Activated CD4-positive, CD25-positive, alpha-beta regulatory T cell treated with anti-CD3 and anti-CD28 coated beads, Interleukin-2, amount 50 U/mL, for 24 hours (primary cell): ENCODE data around the gene MAP6.

ENCODE experiments used
- ATAC-seq, 2 donors: fragments of 150-1000 bp; cut with Tn5 transposase; one replicate each; pipeline ENCODE4 v1.10.0; 2021; ENCODE audit warnings: mild to moderate bottlenecking in 1 of 2, moderate library complexity in 1 of 2

The MAP6 gene

DNA sequence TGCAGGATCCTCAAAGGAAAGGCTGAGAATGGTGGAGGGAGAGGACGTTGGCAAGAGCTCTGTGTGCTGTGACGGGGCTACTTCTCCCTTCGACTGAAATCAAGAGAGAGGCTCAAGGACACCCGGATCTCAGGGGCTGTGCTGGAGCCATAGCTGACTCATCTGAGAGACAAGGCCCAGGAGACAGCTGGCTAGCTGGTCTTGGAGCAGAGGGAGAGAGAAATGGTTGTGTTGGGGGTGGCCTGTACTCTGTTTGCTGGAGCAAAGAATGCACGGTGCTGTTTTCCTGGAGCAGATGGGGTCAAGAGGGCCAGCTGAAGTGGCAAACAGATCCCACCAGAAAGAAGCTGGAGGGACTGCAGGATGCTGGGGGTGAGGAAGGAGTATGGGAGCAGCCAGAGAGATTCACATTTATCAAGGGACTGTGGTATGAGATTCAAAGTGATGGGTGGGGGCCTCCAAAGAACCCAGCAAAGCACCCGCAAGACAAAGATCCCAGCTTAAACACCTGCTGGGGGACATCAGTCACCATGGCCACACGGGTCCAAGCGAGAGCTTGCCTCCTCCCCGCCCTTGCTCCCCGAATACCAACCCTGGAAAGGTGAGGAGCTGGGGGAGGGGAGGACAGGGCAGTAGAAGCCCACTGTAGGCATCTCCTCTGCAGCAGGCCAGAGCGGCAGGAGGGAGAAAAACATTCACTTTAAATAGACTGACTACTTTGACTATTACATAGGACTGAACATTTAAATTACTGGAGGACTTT lies 40.8 kb downstream of the MAP6 start:
- ATAC-seq = no peak

DNA sequence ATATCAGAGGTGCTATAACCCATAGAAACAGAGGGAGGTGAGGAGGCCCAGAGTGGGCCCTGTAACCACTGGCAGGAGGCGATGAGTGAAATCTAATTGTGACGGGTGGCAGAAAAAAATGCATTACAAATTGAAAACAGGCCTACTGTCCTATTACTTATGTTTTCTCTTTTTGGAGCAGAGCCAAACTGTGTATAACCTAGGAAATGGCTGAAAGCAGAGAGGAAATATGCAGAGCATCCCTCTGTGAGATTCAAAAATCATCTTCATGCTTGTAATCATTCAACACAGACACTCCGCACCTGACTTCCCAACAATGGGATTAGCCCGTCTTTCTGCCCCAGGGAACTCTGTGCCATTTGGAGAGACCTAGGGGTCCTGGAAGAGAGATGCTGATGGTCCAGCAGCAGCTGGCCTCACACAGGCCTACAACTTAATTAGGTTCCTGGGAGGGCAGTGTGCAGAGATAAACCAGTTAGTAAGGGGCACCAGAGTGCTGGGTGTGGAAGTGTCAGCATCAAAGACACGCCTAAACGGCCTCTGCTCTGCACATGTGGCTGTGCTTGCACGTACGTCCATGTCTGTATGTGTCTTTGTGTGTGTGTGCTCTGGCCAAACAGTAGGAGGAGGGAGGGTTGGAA lies 41.8 kb downstream of the MAP6 start:
- ATAC-seq = no peak

DNA sequence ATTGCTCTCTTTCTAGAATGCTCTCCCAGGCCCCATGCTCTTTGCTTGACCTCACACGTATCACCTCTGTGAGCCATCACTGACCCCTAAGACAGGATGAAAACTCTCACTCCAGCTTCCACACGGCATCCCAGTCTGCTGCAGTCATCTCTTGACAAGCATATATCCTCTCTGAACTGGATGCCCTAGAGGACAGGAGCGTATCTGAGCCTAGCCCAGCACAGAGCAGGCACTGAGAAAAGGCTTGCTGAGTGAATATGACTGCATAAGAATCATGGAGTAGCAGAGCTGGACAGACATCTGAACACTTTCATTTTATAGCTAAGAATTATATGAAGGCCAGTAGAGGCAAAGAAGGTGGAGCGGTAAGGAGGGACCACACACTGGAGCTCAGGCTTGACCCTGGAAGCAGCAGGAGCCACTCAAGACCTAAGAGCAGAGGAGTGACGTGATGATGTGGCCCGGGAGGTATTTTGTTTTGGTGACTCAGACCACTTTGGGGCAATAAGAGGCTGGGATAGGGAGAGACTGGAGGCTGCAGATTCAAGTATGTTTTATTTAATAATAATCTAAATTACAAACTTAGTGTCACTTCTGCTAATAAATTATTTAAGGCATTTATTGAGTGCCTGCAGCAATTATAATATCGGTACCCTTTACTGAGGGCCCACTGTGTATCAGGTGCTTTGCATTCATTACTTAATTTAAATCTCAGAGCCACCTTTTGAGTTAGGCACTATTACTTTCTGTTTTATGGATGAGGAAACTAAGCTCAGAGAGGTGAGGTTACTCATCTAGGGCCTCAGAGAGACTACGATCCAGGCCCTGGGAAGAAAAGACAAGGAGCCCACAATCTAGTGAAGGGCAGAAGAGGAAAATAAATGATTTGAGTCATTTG lies 42.6 kb downstream of the MAP6 start:
- ATAC-seq = no peak

DNA sequence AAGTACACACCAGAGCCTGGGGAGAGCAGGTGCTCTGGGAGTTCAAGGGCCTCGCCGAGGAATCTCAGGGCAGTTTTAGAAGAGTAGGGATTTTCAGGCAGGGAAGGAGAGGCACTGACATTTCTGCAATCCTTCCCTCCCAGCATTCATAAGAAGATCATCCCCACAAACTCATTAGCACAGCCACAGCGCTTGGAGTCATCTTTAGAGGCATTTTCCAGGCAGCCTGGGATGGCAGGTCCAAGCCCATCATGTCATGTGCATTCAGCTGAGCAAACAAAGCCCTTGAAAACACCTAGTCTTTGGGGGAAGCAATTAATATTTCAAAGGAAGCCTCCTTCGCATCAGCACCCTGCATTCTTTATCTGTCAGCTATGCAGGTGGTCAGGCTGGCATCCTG lies 43.8 kb downstream of the MAP6 start:
- ATAC-seq = no peak

DNA sequence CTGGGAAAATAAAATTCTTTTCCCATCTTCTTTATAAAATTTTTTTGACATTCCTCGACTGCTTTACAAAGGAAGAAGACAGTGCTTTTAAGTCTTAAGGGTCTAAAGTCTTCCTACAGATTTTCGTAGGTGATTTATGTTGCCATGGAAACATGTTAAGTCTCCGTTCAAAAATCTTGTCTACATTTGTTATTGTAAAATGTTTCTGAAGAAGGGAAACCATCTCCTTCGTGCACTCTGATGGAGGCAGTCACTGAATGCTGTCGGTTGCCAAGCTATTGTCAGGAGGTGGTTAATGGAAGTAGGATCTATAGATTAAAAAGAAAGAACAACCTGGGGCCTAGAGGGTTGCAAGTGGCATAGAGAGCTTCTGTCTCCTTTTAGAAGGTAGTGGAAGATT lies 52.6 kb downstream of the MAP6 start:
- ATAC-seq = no peak

DNA sequence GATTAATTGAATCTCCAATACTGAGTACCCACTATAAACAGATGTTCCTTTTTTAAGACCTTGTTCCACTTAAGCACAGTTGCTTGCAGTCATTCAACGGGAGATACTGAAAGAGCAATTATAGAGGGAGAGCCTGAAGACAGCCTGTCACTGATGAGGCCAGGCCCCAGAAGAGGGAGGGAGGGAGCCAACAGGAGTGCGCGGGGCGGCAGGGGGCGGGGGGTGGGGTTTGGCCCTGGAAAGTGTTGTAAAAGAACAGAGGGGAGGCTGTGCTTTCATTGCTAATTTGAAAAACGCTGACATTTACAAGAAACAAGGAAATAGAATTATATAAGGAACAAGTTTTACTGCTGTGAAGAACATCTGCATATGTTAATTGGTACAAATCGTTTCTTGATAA lies 53.1 kb downstream of the MAP6 start:
- no peak for ATAC-seq

DNA sequence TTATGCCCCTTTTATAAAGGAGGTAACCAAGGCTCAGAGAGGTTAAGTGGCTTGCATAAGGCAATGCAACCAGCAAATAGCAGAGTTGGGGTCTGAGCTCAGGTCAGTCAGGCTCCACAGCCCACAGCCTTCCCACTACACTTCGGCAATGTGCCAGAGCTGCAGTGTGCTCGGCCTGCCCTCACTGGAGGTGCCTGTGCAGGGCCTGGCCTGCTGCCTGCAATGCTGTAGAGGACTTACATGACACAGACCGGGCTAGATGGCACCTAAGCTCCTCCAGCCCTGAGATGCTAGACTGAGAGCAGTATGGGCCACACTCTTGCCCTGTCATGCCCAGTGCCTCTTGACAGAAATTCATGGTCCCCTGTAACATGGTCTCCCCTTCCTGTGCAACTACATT lies 57.0 kb downstream of the MAP6 start:
- ATAC-seq = no peak

DNA sequence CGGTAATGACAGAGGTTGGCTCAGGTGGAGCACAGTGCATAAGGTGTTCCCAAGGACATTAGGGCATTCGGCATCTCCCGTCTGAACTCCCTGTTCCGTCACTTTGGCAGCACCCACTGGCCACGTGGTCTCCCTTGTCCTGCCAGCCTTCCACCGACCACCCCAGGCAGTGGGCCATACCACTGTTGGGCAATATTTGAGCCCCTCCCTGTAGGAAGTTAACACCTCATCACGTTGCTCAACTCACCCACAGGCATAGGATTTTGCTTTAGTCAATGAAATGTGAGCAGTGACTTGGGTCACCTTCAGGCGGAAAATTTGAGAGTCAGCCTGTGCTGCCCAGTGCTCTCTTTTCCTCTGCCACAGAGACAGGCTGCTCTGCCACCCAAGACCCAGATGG lies 62.7 kb downstream of the MAP6 start:
- ATAC-seq = no peak

DNA sequence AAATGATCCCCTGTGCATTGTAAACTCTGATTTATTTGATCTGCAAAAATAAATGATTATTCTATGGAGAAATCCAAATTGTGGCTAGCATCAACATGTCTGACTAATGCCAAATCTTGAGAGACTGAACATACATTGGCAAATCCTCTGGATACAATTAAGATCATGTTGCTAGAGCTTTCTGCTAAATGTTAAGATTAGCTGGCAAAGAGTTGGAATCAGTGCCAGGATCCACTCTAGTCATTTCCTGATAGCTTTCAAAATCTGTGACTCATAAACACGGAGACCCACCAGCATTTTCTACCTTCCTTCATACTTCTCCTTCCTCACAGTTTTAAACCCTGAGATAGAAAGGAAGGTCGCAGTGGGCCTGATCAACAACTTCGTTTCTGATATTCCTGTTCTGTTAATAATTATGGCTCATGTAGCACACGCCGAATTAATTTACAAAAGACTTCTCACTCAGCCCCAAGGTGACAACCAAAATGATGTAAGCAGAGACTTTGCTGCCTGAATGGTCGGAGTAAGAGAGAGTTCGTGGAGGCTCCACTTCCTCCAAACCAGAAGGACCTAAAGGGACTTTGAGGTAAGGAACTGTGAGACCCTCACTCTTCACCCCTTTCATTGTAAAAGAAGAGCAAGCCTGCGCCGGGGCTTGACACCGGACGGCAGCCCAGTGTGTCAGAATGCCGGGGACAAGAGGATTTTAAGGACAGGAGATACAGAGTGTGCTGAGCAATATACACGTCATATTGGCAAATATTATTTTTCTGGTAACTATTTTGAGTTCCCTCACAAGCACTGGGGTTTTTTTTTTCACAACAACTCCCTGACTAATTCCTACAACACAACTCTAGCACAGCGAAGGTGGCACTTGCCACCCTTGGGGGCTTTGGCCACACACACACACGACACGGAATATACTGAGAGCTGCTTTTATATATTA lies 64.8 kb downstream of the MAP6 start:
- no peak for ATAC-seq

DNA sequence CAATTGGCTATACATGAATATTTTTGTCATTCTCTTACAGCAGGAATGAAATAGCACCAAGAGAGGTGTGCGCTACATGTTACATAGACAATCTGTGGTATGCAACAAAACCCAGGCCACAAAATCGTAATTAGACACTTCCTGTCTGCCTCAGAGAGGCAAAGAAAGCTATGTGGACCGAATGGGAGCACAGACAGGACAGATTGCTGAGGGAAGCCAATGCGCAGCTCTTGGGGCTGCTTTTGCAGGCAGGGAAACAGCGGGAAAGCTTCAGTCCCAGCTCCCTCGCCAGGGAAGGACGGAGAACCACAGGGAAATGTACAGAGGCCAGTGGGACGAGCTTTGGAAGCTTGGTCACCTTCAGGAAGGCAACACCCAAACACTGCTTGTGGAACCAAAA lies 65.9 kb downstream of the MAP6 start:
- no peak for ATAC-seq

DNA sequence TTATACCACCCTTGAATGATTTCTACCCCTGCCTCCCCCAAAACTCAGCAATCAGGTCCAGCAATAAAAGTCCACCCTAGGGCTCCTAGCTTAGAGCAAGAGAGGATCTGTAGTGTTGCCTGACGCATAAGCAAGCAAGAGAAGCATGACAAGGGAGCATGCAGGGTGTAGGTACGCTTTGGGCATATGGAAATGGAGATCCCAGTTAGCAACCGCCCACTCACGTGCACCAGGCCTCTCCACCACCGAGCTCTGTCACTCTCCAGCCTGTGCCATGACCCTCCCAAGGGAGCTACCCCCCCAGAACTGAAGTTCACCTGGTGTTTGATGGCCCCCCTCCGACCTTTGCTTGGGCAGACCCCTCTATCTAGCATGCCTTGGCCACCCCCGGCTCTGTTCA lies 67.3 kb downstream of the MAP6 start:
- ATAC-seq = no peak

DNA sequence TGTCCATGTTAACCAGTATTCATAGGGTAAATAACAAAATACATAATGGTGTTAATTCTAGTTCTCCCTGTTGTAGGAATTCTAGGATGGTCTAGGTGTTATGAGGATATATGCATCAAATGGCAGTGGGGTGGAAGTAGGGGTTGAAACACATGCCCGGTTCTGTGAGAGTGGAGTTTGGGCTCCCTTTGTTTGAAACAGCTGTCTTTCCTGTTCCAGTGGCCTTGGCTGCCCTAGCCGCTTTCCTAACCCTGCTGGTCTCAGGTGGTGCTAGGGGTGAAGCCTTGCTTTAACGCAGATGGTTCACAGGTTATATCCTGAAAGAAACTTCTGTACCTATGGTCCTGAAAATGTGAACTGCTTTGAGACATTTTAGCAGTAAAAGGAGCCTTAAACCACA lies 68.5 kb downstream of the MAP6 start:
- no peak for ATAC-seq

DNA sequence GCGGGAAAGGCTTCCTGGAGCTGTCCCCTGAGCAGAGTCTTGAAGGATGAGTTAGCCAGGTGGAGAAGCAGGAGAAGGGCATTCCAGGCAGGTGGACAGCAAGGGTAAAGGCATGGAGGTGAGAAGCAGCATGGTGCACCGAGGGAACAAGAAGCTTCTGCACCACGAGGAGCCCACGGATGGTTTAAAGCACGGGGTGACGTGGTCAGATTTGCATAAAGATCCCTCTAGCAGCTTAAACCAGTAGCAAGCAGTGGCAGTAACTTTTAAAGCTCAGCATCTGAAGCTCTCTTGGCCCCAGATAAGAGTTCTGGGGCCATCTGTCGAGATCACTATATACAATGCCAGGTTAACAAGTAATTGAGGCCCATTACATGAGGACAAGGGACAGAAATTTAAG lies 69.9 kb downstream of the MAP6 start:
- no peak for ATAC-seq

DNA sequence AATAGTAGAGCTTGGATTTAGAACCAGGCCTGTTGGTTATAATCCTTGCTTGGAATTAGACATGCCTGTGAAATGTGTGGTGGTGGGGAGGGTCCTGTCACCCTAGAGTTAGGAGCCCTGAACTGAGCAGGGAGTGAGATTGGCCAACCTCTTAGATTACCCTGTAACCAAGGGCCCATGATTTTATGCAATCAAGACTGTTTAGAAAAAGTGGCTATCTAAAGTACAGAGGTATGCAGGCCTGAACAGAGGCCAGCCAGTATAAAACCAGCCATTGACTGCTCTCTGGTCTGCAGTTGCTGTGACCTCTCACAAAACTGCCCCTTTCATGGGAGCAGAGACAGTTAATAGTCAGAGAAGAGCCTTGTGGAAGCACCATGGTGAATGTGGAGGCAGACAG lies 70.6 kb downstream of the MAP6 start:
- ATAC-seq = no peak

DNA sequence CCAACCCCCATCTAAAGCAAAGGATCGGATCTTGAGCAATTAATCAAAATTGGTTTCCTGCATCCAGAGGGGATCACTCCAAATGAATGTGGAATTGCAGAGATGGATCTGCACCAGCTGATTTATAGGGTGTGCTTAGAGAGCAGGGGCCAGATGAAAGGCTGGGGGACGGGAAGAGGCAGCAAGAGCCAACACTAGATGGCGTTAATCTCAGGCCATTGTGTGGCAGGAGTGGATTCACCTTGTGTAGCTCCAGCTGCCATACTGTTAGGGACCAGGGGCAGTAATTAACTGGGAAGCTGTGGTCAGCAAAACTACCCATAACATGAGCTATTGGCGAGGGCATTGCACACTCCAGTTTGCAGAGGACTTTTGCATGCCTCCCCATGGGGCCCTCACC lies 71.2 kb downstream of the MAP6 start:
- no peak for ATAC-seq

DNA sequence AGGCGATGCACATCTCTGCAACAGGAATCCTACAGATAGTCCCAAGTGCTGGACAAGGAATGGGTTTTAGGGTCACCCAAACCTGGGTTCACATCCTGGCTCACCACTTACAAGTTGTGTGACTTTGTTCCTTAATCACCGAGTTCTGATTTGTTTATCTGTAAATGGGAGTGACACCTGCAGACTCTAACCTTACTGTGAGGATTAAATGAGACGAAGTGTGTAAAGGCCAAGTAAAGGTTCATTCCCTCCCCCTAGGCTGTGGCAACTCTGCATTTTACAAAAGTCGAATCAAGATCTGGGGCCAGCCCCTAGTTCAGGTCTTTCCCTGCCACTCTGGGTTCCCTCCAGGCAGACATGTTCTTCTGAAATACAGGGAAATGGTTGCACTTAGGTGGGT lies 71.9 kb downstream of the MAP6 start:
- ATAC-seq = no peak

DNA sequence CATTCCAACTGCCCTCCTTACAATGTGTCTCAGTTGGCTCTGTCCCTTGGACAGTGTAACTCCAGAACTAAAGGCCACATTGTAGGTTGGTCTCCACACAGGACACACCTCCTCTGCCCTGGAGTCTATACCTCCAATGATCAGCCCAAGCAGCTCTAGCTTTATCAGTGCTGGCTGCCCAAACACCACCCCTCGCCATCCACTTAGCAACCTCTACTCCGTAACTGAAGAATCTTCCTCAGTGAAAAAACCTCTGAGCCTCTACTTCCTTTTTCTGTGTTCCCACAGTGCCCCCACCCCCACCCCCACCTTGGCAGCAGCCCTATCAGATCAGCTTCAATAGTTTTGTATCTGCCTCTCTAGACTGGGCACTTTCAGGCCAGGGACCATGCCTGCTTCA lies 73.4 kb downstream of the MAP6 start:
- ATAC-seq = no peak

DNA sequence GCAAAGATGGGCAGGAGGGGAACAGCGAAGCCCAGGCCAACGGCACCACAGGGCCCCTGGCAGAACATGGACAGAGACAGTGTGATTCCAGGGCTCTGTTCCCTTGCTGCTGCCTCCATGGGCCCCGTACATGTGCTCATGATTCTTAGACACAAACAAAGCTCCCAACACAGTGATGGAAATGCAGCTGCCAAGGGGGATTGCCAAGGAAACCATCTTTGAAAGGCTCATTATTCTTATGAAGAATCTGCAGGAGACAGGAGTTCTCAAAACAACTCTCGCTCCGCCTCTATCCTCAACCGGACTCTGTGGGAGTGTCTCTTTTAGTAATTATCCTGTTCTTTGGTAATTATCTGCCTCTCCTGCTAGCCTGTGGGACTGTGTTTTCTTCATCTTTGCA lies 74.6 kb downstream of the MAP6 start:
- ATAC-seq = no peak

DNA sequence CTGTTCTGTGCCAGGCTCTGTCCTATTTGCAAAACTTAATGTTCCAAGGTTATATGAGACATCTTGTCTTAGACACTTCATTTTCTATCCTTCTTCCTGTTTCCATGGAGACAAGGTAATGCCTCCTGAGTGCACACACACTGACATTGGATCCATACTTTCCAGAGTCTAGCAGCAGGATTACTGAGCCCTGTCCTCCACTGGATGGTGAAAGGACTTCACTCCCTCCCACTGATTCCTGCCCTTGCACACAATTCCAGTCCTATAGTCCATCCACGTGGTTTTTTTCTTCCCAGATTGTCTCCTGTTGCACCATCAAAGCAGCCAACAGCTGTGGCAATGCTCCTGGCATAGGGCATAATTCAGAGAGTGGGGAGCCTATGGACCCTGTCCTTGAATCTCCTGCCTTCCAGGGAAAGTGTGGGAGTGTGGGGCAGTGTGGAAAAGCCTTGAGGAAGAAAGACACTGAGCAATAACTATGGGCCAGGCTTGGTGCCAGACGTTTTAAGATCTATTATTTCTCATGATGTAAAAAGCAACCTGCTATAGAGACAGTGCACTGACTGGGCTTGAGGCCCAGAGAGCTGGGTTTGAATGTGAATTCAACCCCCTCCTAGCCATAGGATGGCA lies 75.4 kb downstream of the MAP6 start:
- ATAC-seq = no peak

DNA sequence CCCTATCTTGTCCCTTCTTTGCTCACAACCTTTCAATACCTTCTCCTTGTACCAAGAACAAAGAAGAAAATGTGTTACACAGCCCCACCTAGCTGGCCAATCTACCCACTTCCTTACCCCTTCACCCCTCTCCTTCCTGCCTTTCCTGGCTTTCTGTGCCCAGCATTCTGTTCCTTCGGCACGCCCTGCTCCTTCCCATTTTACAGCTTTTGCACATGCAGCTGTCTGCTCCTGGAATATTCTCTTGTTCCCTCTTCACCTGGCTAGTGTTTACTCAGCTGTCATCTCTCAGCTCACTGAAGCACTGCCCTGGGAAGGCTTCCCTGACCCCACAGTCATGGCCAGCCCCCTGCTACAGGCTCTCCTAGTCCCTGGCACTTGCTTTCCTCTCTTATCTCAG lies 76.1 kb downstream of the MAP6 start:
- no peak for ATAC-seq

DNA sequence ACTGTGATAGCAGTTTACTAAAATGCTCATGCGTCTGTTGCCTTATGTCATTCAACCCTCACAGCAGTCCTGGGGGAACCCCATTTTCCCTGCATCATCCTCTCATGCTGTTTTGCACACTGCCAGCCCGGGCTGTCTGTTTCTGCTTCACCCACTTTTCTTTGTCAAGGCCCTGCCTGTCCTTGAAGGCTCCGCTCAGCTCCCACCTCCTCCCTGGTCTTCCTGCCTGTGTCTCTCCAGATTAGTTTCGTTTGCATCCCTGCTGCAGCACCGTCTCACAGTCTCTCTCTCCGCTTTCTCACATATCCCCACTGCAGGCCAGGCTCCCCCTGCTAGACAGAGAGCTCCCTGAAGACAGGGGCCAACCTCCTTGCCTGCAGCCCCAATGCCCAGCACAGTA lies 76.9 kb downstream of the MAP6 start:
- ATAC-seq = no peak

DNA sequence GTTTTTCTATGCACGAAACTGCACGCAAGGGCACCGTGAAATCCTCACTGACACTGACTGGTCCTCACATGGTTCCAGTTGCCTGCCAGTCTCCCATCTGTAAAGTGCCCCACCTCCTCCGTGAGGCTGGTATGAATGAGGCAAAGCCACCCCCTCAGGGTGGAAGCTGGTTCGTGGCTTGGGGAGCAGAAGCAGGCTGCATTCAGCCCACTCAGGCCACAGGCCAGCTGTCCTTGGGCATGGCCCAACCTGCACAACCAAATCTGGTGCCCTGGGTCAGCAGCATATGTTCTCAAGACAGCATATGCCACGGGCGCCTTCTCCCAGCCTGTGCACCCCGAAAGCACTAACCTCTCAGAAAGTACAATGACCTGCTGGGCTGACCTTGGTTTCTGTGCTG lies 77.5 kb downstream of the MAP6 start:
- ATAC-seq = no peak
